Mucosa of stomach (tissue), 1 donor: ENCODE data around the gene ZMIZ1.

ENCODE experiments used
- H3K27me3 ChIP-seq: one replicate; pipeline ENCODE4 v1.7.0; 2013; ENCODE audit warnings: mild to moderate bottlenecking, low read length; ENCODE audit not compliant: control insufficient read depth, insufficient read depth
- H3K36me3 ChIP-seq: one replicate; pipeline ENCODE4 v1.7.0; 2013; ENCODE audit warnings: low read length; ENCODE audit not compliant: control insufficient read depth, insufficient read depth
- H3K4me1 ChIP-seq: one replicate; pipeline ENCODE4 v1.7.0; 2013; ENCODE audit warnings: mild to moderate bottlenecking, low read length; ENCODE audit not compliant: control insufficient read depth, insufficient read depth
- H3K4me3 ChIP-seq: one replicate; pipeline ENCODE4 v1.7.0; 2013; ENCODE audit warnings: low read length
- H3K9ac ChIP-seq: one replicate; pipeline ENCODE4 v1.7.0; 2013; ENCODE audit warnings: mild to moderate bottlenecking, low read length, moderate library complexity
- H3K9me3 ChIP-seq: one replicate; pipeline ENCODE4 v1.7.0; 2013; ENCODE audit warnings: mild to moderate bottlenecking, low read length, moderate library complexity; ENCODE audit not compliant: control insufficient read depth
- donor health status: Pancreatic carcinoma.

The ZMIZ1 gene

DNA sequence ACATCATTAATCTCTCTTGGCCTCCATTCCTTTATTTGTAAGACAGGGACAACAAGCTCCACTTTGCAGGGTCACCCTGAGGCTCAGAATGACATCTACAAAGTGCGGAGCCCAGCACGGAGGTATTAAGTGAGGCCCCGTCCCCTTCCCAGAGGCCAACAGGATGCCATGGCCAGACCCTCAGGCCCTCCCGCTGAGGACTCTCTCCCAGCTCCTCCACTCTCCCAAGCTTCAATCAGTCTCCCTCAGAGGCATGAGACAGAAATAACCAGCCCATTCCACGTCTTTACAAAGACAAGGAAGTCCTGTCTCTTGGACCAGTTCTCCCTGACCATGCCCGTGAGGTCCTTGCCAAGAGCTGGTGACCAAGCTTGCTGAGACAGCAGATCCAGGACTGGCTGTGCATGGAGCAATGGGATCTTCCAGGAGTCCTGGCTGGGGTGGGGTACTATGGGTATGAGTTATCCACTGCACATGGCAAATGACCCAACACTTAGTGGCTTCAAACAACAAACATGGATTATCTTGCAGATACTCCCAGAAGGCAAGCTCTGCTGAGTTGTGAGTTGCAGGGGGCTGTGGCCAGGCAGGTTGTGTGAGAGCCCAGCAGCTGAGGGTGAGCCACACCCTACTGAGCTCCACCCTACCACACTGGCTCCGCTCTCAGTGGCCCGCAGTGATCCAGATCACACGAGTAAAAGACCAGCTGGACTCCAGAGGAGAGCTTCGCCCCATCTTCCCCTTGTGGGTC, 274.2 kb downstream of the ZMIZ1 start:
- Histone ChIP-seq H3K27me3 (no peaks in the 10 kb centered on the region), H3K9me3 (no peaks in the 10 kb centered on the region), H3K4me1 (peaks cover 55% of the 10 kb centered on the region), H3K9ac (peak overlapping the region; percentile 22), H3K4me3 (no peak overlapping the region), H3K36me3 (no peaks in the 10 kb centered on the region)

DNA sequence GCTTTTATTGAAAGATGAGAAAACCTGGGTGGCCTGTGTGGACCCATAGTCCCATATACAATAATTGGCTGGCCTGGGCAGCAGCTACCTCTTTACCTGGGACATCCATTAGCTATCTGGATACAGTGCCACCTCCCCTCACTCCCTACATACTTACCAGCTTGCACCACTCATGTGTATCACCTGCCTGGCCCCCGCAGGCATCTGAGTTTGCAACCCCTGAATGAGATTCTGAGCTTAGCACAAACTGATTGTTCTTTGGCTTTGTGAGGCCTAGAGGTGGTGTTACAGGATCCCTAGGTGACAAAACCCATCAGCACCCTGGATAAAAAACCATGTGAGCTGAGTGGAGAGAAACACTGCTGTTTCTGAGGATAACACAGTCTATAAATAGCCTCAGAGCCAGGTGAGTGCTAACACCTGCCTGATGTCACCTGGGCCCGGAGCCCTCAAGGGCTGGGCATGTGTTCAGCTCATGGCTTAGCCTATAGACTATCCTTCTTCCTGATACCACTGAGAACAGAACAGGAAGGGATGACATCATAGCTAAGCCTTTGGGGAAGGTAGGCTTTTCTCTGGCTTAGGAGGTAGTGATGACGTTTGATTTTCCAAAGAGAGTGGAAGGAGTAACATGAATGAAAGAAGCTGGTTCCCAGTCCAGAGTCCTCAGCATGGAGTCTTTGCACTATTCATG, 275.9 kb downstream of the ZMIZ1 start:
- Histone ChIP-seq H3K4me3 (no peak overlapping the region), H3K4me1 (peaks cover 71% of the 10 kb centered on the region), H3K9ac (no peak overlapping the region), H3K36me3 (peaks cover 5% of the 10 kb centered on the region), H3K27me3 (no peaks in the 10 kb centered on the region), H3K9me3 (no peaks in the 10 kb centered on the region)

DNA sequence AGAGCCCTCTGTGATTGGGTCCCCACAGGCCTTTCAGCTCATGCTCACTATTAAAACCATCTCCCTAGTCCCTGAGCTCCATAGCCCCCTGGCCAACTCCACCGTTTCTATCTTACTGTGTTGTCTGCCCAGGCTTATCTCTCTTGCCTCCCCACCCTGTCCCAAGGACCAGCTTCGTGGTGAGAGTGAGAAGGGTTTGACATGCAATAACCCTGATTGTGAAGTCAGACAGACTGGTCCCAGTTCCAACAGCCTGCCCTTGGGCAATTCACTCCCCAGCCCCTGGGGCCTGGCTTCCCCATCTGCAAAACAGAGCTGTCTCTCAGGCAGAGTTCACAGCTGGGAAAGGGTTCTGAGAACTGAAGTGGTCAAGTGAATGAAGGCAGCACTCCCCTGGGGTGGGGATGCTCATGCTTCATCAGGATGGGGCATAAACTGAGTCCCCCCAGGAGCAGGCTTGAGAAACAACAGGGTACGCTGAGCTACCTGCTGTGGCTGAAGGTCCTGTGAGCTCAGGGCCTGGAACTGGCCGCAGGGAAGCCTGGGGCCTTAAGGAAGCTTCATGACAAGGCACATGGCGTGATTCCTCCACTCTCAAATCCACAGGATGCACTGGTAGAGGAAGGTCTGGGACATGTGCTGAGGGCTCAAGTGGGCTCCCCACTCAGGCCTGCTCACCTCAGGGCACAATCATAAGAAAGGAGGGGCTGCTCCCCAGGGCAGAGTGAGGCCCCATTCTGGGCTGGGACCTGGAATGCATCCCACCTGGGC, 276.7 kb downstream of the ZMIZ1 start:
- Histone ChIP-seq H3K36me3 (peaks cover 11% of the 10 kb centered on the region), H3K27me3 (no peaks in the 10 kb centered on the region), H3K4me3 (no peak overlapping the region), H3K9ac (no peak overlapping the region), H3K4me1 (peaks cover 78% of the 10 kb centered on the region), H3K9me3 (no peaks in the 10 kb centered on the region)

DNA sequence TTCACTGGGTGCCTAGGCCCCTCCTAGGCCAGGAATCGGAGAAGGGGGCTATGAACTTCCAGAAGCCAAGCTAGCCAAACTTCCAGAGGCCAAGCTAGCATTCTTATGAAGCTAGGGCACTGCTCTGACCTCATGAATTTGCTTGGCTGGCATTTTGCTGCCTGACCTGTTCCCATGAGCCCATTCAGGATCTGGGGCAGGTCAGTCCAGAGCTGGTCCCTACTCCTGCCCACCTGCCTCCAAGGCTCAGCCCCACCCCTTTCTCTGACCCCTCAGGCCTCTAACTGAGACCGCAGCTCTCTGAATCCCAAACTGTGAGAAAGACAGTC, 277.2 kb downstream of the ZMIZ1 start:
- H3K9ac ChIP-seq = no peak overlapping the region

DNA sequence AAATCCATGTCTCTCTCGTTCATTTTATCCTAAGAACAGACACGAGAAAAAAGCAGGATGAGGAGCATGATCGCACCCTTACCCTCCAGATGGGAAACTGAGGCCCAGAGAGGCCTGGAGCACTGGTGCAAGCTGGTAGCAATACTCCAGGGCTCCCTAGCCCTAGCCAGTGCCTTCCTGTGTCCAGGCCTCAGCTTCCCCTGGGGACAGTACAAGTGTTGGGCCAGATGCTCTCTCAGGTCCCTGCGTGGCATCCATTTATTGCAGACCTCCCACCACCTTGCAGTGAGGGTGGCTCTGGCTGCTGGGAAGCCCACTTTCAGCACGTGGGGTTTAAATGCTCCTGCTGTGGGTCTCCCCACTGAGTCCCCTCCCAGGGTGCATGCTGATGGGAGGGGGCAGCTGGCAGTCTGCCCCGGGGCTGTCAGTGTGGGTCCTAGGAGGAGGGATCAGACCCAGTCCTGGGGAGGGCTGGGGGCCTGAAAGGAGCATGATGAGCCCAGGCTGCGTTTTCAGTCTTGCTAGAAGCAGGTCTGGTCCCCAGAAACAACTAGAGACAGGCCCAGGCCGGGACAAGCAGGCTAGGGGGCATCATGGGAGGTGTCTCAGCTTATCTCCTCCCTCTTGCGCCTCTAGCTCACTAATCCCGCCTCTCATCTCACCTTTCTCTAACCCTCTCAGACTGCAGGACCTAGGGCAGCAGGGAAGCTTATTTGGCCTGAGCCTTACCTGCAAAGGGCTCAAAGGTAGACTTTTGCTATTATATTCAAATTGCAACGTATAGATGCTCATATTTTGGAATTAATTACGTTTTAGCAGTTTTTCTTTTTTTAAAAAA, 277.8 kb downstream of the ZMIZ1 start:
- peaks cover 83% of the 10 kb centered on the region for H3K4me1 ChIP-seq
- no peaks in the 10 kb centered on the region for H3K9me3 ChIP-seq
- H3K4me3 ChIP-seq = no peak overlapping the region

More for the DNA sequence above, 277.2 kb downstream of the ZMIZ1 start:
- peaks cover 16% of the 10 kb centered on the region for H3K36me3 ChIP-seq
- no peaks in the 10 kb centered on the region for H3K27me3 ChIP-seq
- no peak overlapping the region for H3K4me3 ChIP-seq
- H3K9me3 ChIP-seq = no peaks in the 10 kb centered on the region
- H3K4me1 ChIP-seq = peaks cover 83% of the 10 kb centered on the region

DNA sequence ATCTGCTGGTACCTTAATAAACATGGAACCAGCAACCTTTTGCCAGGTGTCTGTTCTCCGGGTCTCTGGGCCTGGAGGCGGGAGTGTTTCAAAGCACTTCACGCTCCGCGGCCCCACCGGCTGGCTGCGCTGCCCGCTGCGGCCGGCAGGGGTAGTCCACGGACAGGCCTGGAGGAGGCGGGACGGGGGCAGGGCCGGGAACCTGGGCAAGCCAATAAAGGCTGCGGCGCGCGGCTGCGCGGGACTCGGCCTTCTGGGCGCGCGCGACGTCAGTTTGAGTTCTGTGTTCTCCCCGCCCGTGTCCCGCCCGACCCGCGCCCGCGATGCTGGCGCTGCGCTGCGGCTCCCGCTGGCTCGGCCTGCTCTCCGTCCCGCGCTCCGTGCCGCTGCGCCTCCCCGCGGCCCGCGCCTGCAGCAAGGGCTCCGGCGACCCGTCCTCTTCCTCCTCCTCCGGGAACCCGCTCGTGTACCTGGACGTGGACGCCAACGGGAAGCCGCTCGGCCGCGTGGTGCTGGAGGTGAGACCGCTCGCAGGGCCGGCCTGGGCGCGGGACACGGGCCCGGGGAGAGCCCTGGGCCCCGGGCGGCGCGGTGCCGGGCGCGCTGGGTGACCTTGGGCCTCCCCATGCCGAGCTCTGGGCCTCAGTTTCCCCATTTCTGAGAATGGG, 278.6 kb downstream of the ZMIZ1 start, which contains the start of gene PPIF:
Gene PPIF (plus strand): TSS at position 244 of the 668 bp plus-strand sequence. CDS start 80 bp downstream, at position 324.
- Histone ChIP-seq H3K27me3 (no peaks in the 10 kb centered on the region), H3K9me3 (no peaks in the 10 kb centered on the region), H3K4me1 (peaks cover 75% of the 10 kb centered on the region)

More for the DNA sequence above, 277.8 kb downstream of the ZMIZ1 start:
- no peaks in the 10 kb centered on the region for H3K27me3 ChIP-seq
- peaks cover 16% of the 10 kb centered on the region for H3K36me3 ChIP-seq
- H3K9ac ChIP-seq = peak overlapping the region; percentile 60

DNA sequence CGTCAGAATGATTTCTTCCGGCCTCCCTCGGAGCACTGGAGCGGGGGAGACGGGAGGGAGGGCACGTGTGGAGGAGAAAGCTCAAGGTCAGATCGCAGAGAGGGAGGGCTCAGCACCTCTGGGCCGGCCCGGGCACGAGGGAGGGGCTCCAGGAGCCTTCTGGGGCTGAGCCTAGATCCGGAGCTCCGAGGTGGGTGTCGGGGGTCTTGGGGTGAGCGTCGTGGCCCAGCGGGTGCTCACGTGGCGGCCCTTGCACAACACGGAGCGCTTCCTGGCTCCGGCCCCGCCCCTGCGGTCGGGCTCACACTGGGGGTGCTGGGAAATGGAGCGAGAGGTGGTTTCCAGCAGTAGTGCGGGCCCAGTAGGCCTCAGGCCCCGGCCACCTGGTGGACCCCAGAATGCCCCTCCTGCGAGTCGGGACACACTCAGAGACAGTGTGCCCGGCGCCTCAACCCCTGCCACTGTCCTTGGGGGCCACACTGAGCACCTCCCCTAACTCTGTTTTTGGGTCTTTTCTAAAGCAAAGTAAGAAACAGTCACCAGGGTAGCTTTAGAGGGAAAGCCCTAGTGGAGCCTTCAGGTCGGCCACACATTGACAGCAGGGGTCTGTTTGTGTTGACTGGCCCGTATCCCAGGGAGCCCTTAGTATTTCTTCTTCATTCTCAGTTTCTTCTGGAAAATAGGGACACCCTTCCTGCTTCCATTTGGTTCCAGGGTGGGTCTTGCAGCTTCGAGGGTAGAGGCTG, 279.3 kb downstream of the ZMIZ1 start:
- H3K9ac ChIP-seq = peak overlapping the region; percentile 90
- peaks cover 68% of the 10 kb centered on the region for H3K4me1 ChIP-seq

More for the DNA sequence above, 278.6 kb downstream of the ZMIZ1 start, which contains the start of gene PPIF:
- peak within 1 kb of the TSS; percentile 90 for H3K9ac ChIP-seq
- peak within 1 kb of the TSS; percentile 44 for H3K4me3 ChIP-seq
- peaks cover 18% of the 10 kb centered on the region for H3K36me3 ChIP-seq

DNA sequence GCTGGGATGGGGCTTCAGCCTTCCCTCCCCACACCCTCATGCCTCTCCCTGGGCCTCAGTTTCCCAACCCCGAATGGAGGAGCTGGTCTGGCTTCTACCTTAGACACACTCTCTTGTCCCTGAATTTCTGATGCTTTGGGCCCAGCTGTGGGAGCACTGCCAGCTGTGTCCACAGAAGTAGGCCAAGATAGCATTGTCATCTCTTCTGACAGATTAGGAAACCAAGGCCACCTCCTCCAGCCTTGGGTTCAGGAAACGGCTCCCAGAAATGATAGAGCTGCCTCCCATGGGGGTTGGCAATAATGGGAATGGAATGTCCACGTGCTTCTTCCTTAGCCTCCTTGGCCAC, 279.8 kb downstream of the ZMIZ1 start:
- Histone ChIP-seq H3K27me3 (no peaks in the 10 kb centered on the region), H3K9ac (peak overlapping the region; percentile 90), H3K36me3 (peaks cover 31% of the 10 kb centered on the region), H3K9me3 (no peaks in the 10 kb centered on the region), H3K4me3 (peak overlapping the region; percentile 44), H3K4me1 (peaks cover 63% of the 10 kb centered on the region)

More for the DNA sequence above, 279.3 kb downstream of the ZMIZ1 start:
- H3K27me3 ChIP-seq = no peaks in the 10 kb centered on the region
- H3K36me3 ChIP-seq = peaks cover 25% of the 10 kb centered on the region
- H3K9me3 ChIP-seq = no peaks in the 10 kb centered on the region
- peak overlapping the region; percentile 44 for H3K4me3 ChIP-seq

DNA sequence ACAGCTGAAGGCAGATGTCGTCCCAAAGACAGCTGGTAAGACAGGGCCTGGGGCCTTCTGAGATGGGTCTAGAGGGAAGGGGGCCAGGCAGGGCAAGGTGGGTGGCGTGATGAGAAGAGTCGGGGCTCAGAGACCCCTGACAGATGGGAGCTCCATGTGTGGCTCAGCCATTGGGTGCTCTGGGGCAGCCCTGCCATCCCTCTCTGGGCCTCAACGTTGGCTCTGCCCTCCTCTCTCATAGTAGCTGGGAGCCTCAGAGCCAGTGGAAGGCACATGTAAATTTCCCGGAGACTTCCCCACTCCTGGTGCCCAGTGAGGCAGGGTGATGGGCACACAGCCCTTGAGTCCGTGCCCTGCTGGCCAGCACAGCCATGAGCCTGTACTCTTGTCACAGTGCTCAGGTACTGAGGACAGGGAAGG, 280.3 kb downstream of the ZMIZ1 start:
- Histone ChIP-seq H3K9ac (peak overlapping the region; percentile 90), H3K4me3 (peak overlapping the region; percentile 44), H3K4me1 (peaks cover 58% of the 10 kb centered on the region), H3K36me3 (peaks cover 35% of the 10 kb centered on the region), H3K9me3 (no peaks in the 10 kb centered on the region), H3K27me3 (no peaks in the 10 kb centered on the region)

DNA sequence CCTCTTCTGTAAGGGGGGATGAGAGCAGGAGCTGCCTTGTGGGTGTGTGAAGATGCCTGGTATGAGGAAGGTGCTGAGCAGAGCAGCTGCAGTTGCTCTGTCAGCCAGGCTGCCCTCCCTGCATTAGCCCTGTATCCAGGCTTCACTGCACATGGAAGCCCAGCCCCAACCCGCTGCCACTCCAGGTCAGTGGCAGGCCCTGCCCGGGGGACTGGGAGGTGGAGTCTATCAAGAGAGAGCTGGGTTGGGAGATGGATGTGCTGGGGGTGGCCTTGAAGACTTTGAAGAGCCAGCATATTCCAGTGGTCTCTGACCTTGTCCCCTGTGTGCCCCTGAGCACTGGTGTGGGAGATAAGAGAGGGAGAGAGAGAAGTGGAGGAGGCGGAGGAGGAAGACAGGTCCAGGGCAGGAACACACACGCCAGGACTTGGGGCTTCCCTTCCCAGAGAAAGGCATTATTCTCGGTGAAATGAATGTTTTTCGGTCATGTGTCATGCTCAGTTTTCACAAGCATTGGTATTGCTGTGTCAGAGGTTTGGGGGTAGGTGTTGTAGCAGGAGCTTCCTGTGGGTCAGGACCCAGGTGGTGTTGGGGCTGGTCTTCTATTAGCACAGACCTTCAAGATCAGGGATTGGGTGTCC, 281.1 kb downstream of the ZMIZ1 start:
- Histone ChIP-seq H3K4me3 (peak overlapping the region; percentile 44), H3K9me3 (no peaks in the 10 kb centered on the region), H3K4me1 (peaks cover 50% of the 10 kb centered on the region), H3K36me3 (peaks cover 43% of the 10 kb centered on the region), H3K27me3 (no peaks in the 10 kb centered on the region), H3K9ac (peak overlapping the region; percentile 90)
